ENCODE results near the gene TSPAN31. TPM values are rescaled to one million over a fixed set of nuclear protein-coding genes. Genes with fewer than 3 reads are reported as not detected.

TSPAN31 gene
- total RNA-seq, 1 donor from 2014 or later: 44.8 TPM

- DNase-seq (ENCODE audit: low spot score): no peak
Measured at GRCh38 chr12:57735952-57736740, 8.7 kb upstream of the TSPAN31 start.

GRCh38 chr12:57736741-57737466 is 7.9 kb upstream of the TSPAN31 start:
- DNase-seq (ENCODE audit: low spot score): no peak

GRCh38 chr12:57737467-57738460 is 7.1 kb upstream of the TSPAN31 start:
- no peak for DNase-seq (ENCODE audit: low spot score)

- DNase-seq (ENCODE audit: low spot score): no peak
Measured at GRCh38 chr12:57738661-57739237, 6.1 kb upstream of the TSPAN31 start, which contains the start of gene AGAP2. AGAP2 (minus strand) TSS chr12:57738742; CDS start chr12:57738246, 496 bp downstream.

GRCh38 chr12:57739387-57739786 is 5.5 kb upstream of the TSPAN31 start:
- no peak for DNase-seq (ENCODE audit: low spot score)

- DNase-seq (ENCODE audit: low spot score): no peak
Measured at GRCh38 chr12:57739914-57740538, 4.8 kb upstream of the TSPAN31 start.

- no peak for DNase-seq (ENCODE audit: low spot score)
Measured at GRCh38 chr12:57740656-57741412, 4.0 kb upstream of the TSPAN31 start.

- no peak for DNase-seq (ENCODE audit: low spot score)
Measured at GRCh38 chr12:57741413-57741789, 3.4 kb upstream of the TSPAN31 start.

- DNase-seq (ENCODE audit: low spot score): no peak
Measured at GRCh38 chr12:57741844-57742738, 2.7 kb upstream of the TSPAN31 start.

GRCh38 chr12:57743769-57744168 is 1.1 kb upstream of the TSPAN31 start:
- no peak for DNase-seq (ENCODE audit: low spot score)

- peak; percentile 61 for DNase-seq (ENCODE audit: low spot score)
Measured at GRCh38 chr12:57744194-57744776, 554 bp upstream of the TSPAN31 start.

GRCh38 chr12:57745485-57745881 is 644 bp downstream of the TSPAN31 start:
- no peak for DNase-seq (ENCODE audit: low spot score)

GRCh38 chr12:57746025-57746424 is 1.2 kb downstream of the TSPAN31 start:
- DNase-seq (ENCODE audit: low spot score): no peak

- no peak for DNase-seq (ENCODE audit: low spot score)
Measured at GRCh38 chr12:57749061-57749460, 4.2 kb downstream of the TSPAN31 start.

- no peak for DNase-seq (ENCODE audit: low spot score)
Measured at GRCh38 chr12:57750561-57751431, 6.0 kb downstream of the TSPAN31 start.

GRCh38 chr12:57751432-57751787 is 6.6 kb downstream of the TSPAN31 start:
- no peak for DNase-seq (ENCODE audit: low spot score)

- DNase-seq (ENCODE audit: low spot score): peak; percentile 100
Measured at GRCh38 chr12:57751788-57752667, 7.2 kb downstream of the TSPAN31 start, which contains the start of gene CDK4. CDK4 (minus strand) TSS chr12:57752310; CDS start chr12:57751717, 593 bp downstream.
